DND-41 (cell line): ENCODE data around the gene ADORA2B.

Experiments
- ATAC-seq: fragments of 200-7000 bp; cut with Tn5 transposase; 3 replicates; pipeline ENCODE4 v1.9.1; 2021; ENCODE audit warnings: low read depth; ENCODE audit not compliant: insufficient read depth
- DNase-seq: peaks from one replicate; pipeline ENCODE4 v3.0.0-alpha.2; 2020
- H2AFZ ChIP-seq: 2 replicates; pipeline ENCODE4 v1.6.0; 2012; ENCODE audit warnings: low read depth, low read length
- H3K27ac ChIP-seq: 2 replicates; pipeline ENCODE4 v1.5.1; 2012; ENCODE audit warnings: low read length, inconsistent platforms
- H3K27me3 ChIP-seq: fragments of 200-600 bp; sonication (generic); 2 replicates; pipeline ENCODE4 v1.6.0; 2012; ENCODE audit warnings: low read length, mild to moderate bottlenecking, inconsistent platforms; ENCODE audit not compliant: insufficient read depth, poor library complexity
- H3K36me3 ChIP-seq: 2 replicates; pipeline ENCODE4 v1.5.1; 2012; ENCODE audit warnings: low read length, inconsistent platforms; ENCODE audit not compliant: insufficient read depth
- H3K4me1 ChIP-seq: 2 replicates; pipeline ENCODE4 v1.5.1; 2012; ENCODE audit warnings: mild to moderate bottlenecking, low read length; ENCODE audit not compliant: insufficient read depth
- H3K4me2 ChIP-seq: 2 replicates; pipeline ENCODE4 v1.6.0; 2012; ENCODE audit warnings: mild to moderate bottlenecking, moderate library complexity, low read length, inconsistent platforms; ENCODE audit not compliant: insufficient read depth
- H3K4me3 ChIP-seq, 2 experiments: fragments of 200-600 bp in 1 of 2; shearing (Covaris generic) in 1 of 2; 2 replicates each; pipeline ENCODE4 v1.5.1; 2012 to 2016; ENCODE audit warnings: inconsistent platforms in 2 of 2, low read length in 2 of 2, mild to moderate bottlenecking in 2 of 2, low read depth in 1 of 2, moderate library complexity in 1 of 2
- H3K79me2 ChIP-seq: 2 replicates; pipeline ENCODE4 v1.6.0; 2012; ENCODE audit warnings: low read length, inconsistent platforms; ENCODE audit not compliant: insufficient read depth
- H3K9ac ChIP-seq: 2 replicates; pipeline ENCODE4 v1.6.0; 2012; ENCODE audit warnings: low read depth, mild to moderate bottlenecking, inconsistent platforms, low read length, moderate library complexity
- H3K9me3 ChIP-seq: 2 replicates; pipeline ENCODE4 v1.5.1; 2012; ENCODE audit warnings: low read length, moderate library complexity, mild to moderate bottlenecking, inconsistent platforms; ENCODE audit not compliant: insufficient read depth, severe bottlenecking
- H4K20me1 ChIP-seq: 2 replicates; pipeline ENCODE4 v1.6.0; 2012; ENCODE audit warnings: low read length; ENCODE audit not compliant: insufficient read depth
- CTCF ChIP-seq: IDR thresholded peaks from 2 replicates; pipeline ENCODE4 v1.5.1; 2012; ENCODE audit warnings: borderline replicate concordance, low read length, moderate library complexity, mild to moderate bottlenecking; ENCODE audit not compliant: poor library complexity, severe bottlenecking; ENCODE audit errors: extremely low read depth
- EZH2 ChIP-seq: IDR thresholded peaks from 3 replicates; pipeline ENCODE4 v1.6.1; 2012; ENCODE audit warnings: borderline replicate concordance, low read depth, mild to moderate bottlenecking, moderate library complexity, low read length, inconsistent platforms; ENCODE audit not compliant: severe bottlenecking

The ADORA2B gene

GRCh38 chr17:15947271-15947670, 2.3 kb downstream of the ADORA2B start:
- Histone ChIP-seq H3K36me3 (no peaks in the 10 kb centered on the region), H3K4me3 (no peak overlapping the region), H3K9me3 (no peaks in the 10 kb centered on the region), H3K79me2 (no peaks in the 10 kb centered on the region), H2AFZ (no peak overlapping the region), H3K4me2 (no peak overlapping the region), H3K4me1 (no peaks in the 10 kb centered on the region), H4K20me1 (no peaks in the 10 kb centered on the region), H3K9ac (no peak overlapping the region), H3K27me3 (no peaks in the 10 kb centered on the region), H3K27ac (no peak overlapping the region)
- TF ChIP-seq EZH2 (no peak), CTCF (no peak)
- DNase-seq (no peak), ATAC-seq (no peak)

- H2AFZ ChIP-seq: no peak overlapping the region
- DNase-seq: no peak
- H3K4me3 ChIP-seq: no peak overlapping the region
- no peak for ATAC-seq
- no peak overlapping the region for H3K4me2 ChIP-seq
- no peaks in the 10 kb centered on the region for H3K79me2 ChIP-seq
- H3K36me3 ChIP-seq: no peaks in the 10 kb centered on the region
- no peaks in the 10 kb centered on the region for H4K20me1 ChIP-seq
- H3K9ac ChIP-seq: no peak overlapping the region
- TF ChIP-seq EZH2: no peak
- TF ChIP-seq CTCF: no peak
- no peaks in the 10 kb centered on the region for H3K9me3 ChIP-seq
- no peaks in the 10 kb centered on the region for H3K4me1 ChIP-seq
- no peaks in the 10 kb centered on the region for H3K27me3 ChIP-seq
- H3K27ac ChIP-seq: no peak overlapping the region
Observed at GRCh38 chr17:15947976-15948752, 3.2 kb downstream of the ADORA2B start.

GRCh38 chr17:15951368-15952047, 6.6 kb downstream of the ADORA2B start:
- Histone ChIP-seq H3K79me2 (no peaks in the 10 kb centered on the region), H3K27ac (no peak overlapping the region), H3K4me1 (no peaks in the 10 kb centered on the region), H3K27me3 (no peaks in the 10 kb centered on the region), H3K4me3 (no peak overlapping the region), H3K4me2 (no peak overlapping the region), H3K9ac (no peak overlapping the region), H3K36me3 (no peaks in the 10 kb centered on the region), H2AFZ (no peak overlapping the region), H4K20me1 (no peaks in the 10 kb centered on the region), H3K9me3 (no peaks in the 10 kb centered on the region)
- no peak for DNase-seq
- TF ChIP-seq CTCF (no peak), EZH2 (no peak)
- no peak for ATAC-seq
